ENCODE results near the gene EFTUD2. TPM values are rescaled to one million over a fixed set of nuclear protein-coding genes. Genes with fewer than 3 reads are reported as not detected.
"Not testable (repeated sequence)": the region's sequence is repeated elsewhere in the genome, so short reads cannot be mapped to it uniquely, and the experiment has no call there.

Gene EFTUD2
- total RNA-seq, 1 donor from 2014 or later: 192 TPM

- H3K36me3 Mint-ChIP-seq (ENCODE audit: low read depth): no peaks in the 10 kb centered on the region
- ChIA-PET CTCF (no interaction called here), POLR2A (no interaction called here)
- no peak within 1 kb of the TSS for H3K27ac Mint-ChIP-seq
- no peak for TF ChIP-seq CTCF (IDR thresholded peaks at IDR 0.05)
- H3K4me3 Mint-ChIP-seq: peak within 1 kb of the TSS; percentile 80
- intact Hi-C loops (cut with micrococcal nuclease): no loop called here
- DNase-seq (peak; percentile 30), ATAC-seq (ENCODE audit: low read depth) (peak; percentile 64)
- H3K4me1 Mint-ChIP-seq: peaks cover 13% of the 10 kb centered on the region
- no peaks in the 10 kb centered on the region for H3K9me3 Mint-ChIP-seq
- peaks cover 54% of the 10 kb centered on the region for H3K27me3 Mint-ChIP-seq
Measured at GRCh38 chr17:44829523-44830358, 69.5 kb downstream of the EFTUD2 start, which contains the start of gene GJC1. TSS of gene GJC1 (minus strand) at chr17:44830287. CDS start at chr17:44805817, 24,470 bp downstream.

GRCh38 chr17:44828919-44829522 is 70.2 kb downstream of the EFTUD2 start:
- no peak for TF ChIP-seq CTCF (IDR thresholded peaks at IDR 0.05)
- CTCF ChIA-PET: no interaction called here

GRCh38 chr17:44827863-44828262 is 71.4 kb downstream of the EFTUD2 start:
- Mint-ChIP-seq H3K4me3 (no peak overlapping the region), H3K27me3 (peaks cover 43% of the 10 kb centered on the region), H3K9me3 (no peaks in the 10 kb centered on the region), H3K27ac (no peak overlapping the region), H3K36me3 (ENCODE audit: low read depth) (no peaks in the 10 kb centered on the region), H3K4me1 (peaks cover 13% of the 10 kb centered on the region)
- ChIA-PET POLR2A (interaction anchor here (0.7 kb wide), 1 partner anchor 140 kb away, joined by 3 read pairs; no protein-coding TSS in a partner anchor), CTCF (no interaction called here)
- ATAC-seq (ENCODE audit: low read depth): no peak
- DNase-seq: no peak
- intact Hi-C loops (cut with micrococcal nuclease): no loop called here
- TF ChIP-seq CTCF (IDR thresholded peaks at IDR 0.05): no peak

More at GRCh38 chr17:44828919-44829522, 70.2 kb downstream of the EFTUD2 start:
- DNase-seq (no peak), ATAC-seq (ENCODE audit: low read depth) (no peak)
- Mint-ChIP-seq H3K4me3 (peak overlapping the region; percentile 80), H3K36me3 (ENCODE audit: low read depth) (no peaks in the 10 kb centered on the region), H3K27ac (no peak overlapping the region), H3K4me1 (peaks cover 13% of the 10 kb centered on the region), H3K9me3 (no peaks in the 10 kb centered on the region), H3K27me3 (peaks cover 52% of the 10 kb centered on the region)
- POLR2A ChIA-PET: no interaction called here
- intact Hi-C loops (cut with micrococcal nuclease): no loop called here

- CTCF ChIA-PET: no interaction called here
- no peak for ATAC-seq (ENCODE audit: low read depth)
Measured at GRCh38 chr17:44826123-44826790, 73.0 kb downstream of the EFTUD2 start.

GRCh38 chr17:44825236-44825635 is 74.0 kb downstream of the EFTUD2 start:
- Mint-ChIP-seq H3K4me1 (peaks cover 11% of the 10 kb centered on the region), H3K27me3 (peaks cover 23% of the 10 kb centered on the region)
- POLR2A ChIA-PET; H3K27ac Mint-ChIP-seq; H3K36me3 Mint-ChIP-seq (ENCODE audit: low read depth); H3K4me3 Mint-ChIP-seq; CTCF ChIA-PET; H3K9me3 Mint-ChIP-seq; DNase-seq; intact Hi-C loops (cut with micrococcal nuclease); ATAC-seq (ENCODE audit: low read depth): not testable (repeated sequence)

More at GRCh38 chr17:44826123-44826790, 73.0 kb downstream of the EFTUD2 start:
- peaks cover 30% of the 10 kb centered on the region for H3K27me3 Mint-ChIP-seq
- DNase-seq: no peak
- H3K4me1 Mint-ChIP-seq: peaks cover 13% of the 10 kb centered on the region
- POLR2A ChIA-PET: no interaction called here
- no peaks in the 10 kb centered on the region for H3K9me3 Mint-ChIP-seq
- no peak overlapping the region for H3K4me3 Mint-ChIP-seq
- intact Hi-C loops (cut with micrococcal nuclease): no loop called here
- H3K36me3 Mint-ChIP-seq (ENCODE audit: low read depth): no peaks in the 10 kb centered on the region
- H3K27ac Mint-ChIP-seq: no peak overlapping the region
- no peak for TF ChIP-seq CTCF (IDR thresholded peaks at IDR 0.05)
